ENCODE measurements around the gene LRIT1. TPM values are rescaled to one million over a fixed set of nuclear protein-coding genes. Genes with fewer than 3 reads are reported as not detected.

LRIT1 gene
- total and polyA plus RNA-seq, 2 of the 8 experiments (the other 6 are each of a cell fraction or from before 2014, with no cell fraction given): 0.03 TPM; not detected in 1

DNA sequence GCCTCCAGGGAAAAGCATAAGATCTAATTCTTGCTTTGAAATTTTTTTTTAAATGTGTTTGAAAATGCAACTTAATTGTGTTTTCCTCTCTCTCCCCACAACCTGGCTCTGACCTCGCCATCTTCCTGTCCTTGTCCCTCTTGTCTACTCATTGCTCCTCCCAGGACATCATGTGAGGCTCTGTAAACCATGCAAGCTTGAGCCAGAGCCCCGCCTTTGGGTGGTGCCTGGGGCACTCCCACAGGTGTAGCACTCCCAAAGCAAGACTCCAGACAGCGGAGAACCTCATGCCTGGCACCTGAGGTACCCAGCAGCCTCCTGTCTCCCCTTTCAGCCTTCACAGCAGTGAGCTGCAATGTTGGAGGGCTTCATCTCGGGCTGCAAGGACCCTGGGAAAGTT is 56.8 kb downstream of the LRIT1 start:
- H3K79me2 ChIP-seq (ENCODE audit: control insufficient read depth in 1 of 2, insufficient read depth in 2 of 2, low read length in 2 of 2): no peaks in the 10 kb centered on the region
- H3K23me2 ChIP-seq (ENCODE audit: low read depth, low read length): peaks cover 10% of the 10 kb centered on the region; the same call in 1 of the 2 replicates
- H3K4ac ChIP-seq (replicated peaks; ENCODE audit: insufficient read length, low read depth, low read length): no peak overlapping the region
- no peak overlapping the region for H3K4me3 ChIP-seq (ENCODE audit: extremely low read depth in 1 of 4, insufficient read depth in 2 of 4, low read depth in 3 of 4, low read length in 4 of 4)
- H2BK20ac ChIP-seq (ENCODE audit: low read length): no peak overlapping the region
- peaks cover 0 to 7% of the 10 kb centered on the region in 2 experiments; a peak in 1 of 4 replicates for H3K9me3 ChIP-seq (ENCODE audit: insufficient read depth in 2 of 2, low read depth in 1 of 2, low read length in 1 of 2)
- no peak overlapping the region for H4K5ac ChIP-seq (ENCODE audit: insufficient read length, low read depth, low read length)
- no peak overlapping the region for H2AK5ac ChIP-seq (ENCODE audit: low read depth, low read length)
- ChIA-PET CTCF (ENCODE audit: partially characterized antibody) (interaction anchor here (0.7 to 1.8 kb wide), 6 partner anchors 9 to 71 kb away, joined by 3 to 11 read pairs (median 4); no protein-coding TSS in a partner anchor), POLR2A (ENCODE audit: partially characterized antibody) (interaction anchor here (1.2 to 1.5 kb wide), 2 partner anchors 26 to 45 kb away, joined by 3 to 4 read pairs; partner anchors contain the start of gene GHITM)
- 84% methylated on average over 4 of the region's 4 CpGs; no CpG with 5 or more reads in 1 of the 2 experiments for WGBS, 2 experiments (ENCODE audit: extremely low coverage in 1 of 2, insufficient coverage in 1 of 2, insufficient read length in 1 of 2, insufficient replicate concordance in 2 of 2, low coverage in 1 of 2, low lambda C conversion rate in 2 of 2, missing lambda C conversion rate in 1 of 2)
- no peak overlapping the region for H2BK5ac ChIP-seq (ENCODE audit: low read depth, low read length)
- H4K20me1 ChIP-seq (replicated peaks in 1 of 2; ENCODE audit: control insufficient read depth in 1 of 2, insufficient read depth in 2 of 2, low read length in 2 of 2): peaks cover 0 to 8% of the 10 kb centered on the region in 2 experiments
- H2BK12ac ChIP-seq (ENCODE audit: low read depth, low read length): no peak overlapping the region
- DNase-seq (ENCODE audit: low read depth in 1 of 2, low spot score in 2 of 2) (no peak), FAIRE-seq (no peak)
- H3K56ac ChIP-seq (replicated peaks; ENCODE audit: insufficient read length, low read depth, low read length): no peak overlapping the region
- peaks cover 4% of the 10 kb centered on the region; the same call in 1 of the 2 replicates for H3K79me1 ChIP-seq (ENCODE audit: low read depth, low read length)
- no peak overlapping the region for H4K91ac ChIP-seq (replicated peaks; ENCODE audit: insufficient read length, low read length)
- peak overlapping the region; percentile 72; the same call in 1 of the 2 replicates for H2BK15ac ChIP-seq (ENCODE audit: low read length)
- H3K18ac ChIP-seq (ENCODE audit: extremely low read depth, low read length): no peak overlapping the region
- H3K27me3 ChIP-seq (replicated peaks in 1 of 4; ENCODE audit: control insufficient read depth in 3 of 4, extremely low read depth in 1 of 4, insufficient read depth in 3 of 4, low read length in 3 of 4): 0 out of 7 replicates have a peak, but pooled peaks cover 0 to 2% (median 0%) of the 10 kb centered on the region in 4 experiments
- H2BK120ac ChIP-seq (replicated peaks; ENCODE audit: low read depth, low read length): no peak overlapping the region
- H3K4me2 ChIP-seq (ENCODE audit: insufficient read depth in 1 of 2, low read depth in 2 of 2, low read length in 2 of 2): no peak overlapping the region
- no peaks in the 10 kb centered on the region; a peak in 1 of 8 replicates for H3K36me3 ChIP-seq (ENCODE audit: control insufficient read depth in 2 of 4, insufficient read depth in 4 of 4, low read length in 3 of 4)
- H3K14ac ChIP-seq (ENCODE audit: insufficient read length): no peak overlapping the region
- H2AFZ ChIP-seq (ENCODE audit: low read length): no peak overlapping the region
- H4K8ac ChIP-seq (ENCODE audit: extremely low read depth, insufficient read depth, low read length): no peak overlapping the region
- no peaks in the 10 kb centered on the region for H3K4me1 ChIP-seq (replicated peaks in 1 of 4; ENCODE audit: control insufficient read depth in 3 of 4, insufficient read depth in 4 of 4, low read length in 3 of 4)
- no peak overlapping the region for H3K9ac ChIP-seq (replicated peaks in 1 of 4; ENCODE audit: extremely low read depth in 1 of 4, low read depth in 3 of 4, low read length in 3 of 4)
- H3K27ac ChIP-seq (ENCODE audit: low read depth, low read length): no peak overlapping the region
- H3K23ac ChIP-seq (ENCODE audit: insufficient read length): no peak overlapping the region
- TF ChIP-seq ASH2L (IDR thresholded peaks at IDR 0.05; ENCODE audit: low read length) (no peak), USF2 (IDR thresholded peaks at IDR 0.05; ENCODE audit: low read length) (no peak), NANOG (IDR thresholded peaks at IDR 0.05; ENCODE audit: insufficient read depth, low read depth, low read length, poor library complexity, severe bottlenecking) (no peak)
